IMR-90 (cell line): ENCODE data around the gene MAPK8IP3. TPM values are rescaled to one million over a fixed set of nuclear protein-coding genes. Genes with fewer than 3 reads are reported as not detected.

Experiments
- ATAC-seq: fragments of 200-7000 bp; cut with Tn5 transposase; 2 replicates; pipeline ENCODE4 v1.9.1; 2020; ENCODE audit warnings: low read depth, mild to moderate bottlenecking, moderate library complexity
- BruUV-seq: library from RNA; stranded (reverse); fragments of 400-500 nt; replicated peaks from 2 replicates; lab custom pipeline; 2021; lab: Mats Ljungman, UMichigan
- CTCF ChIA-PET: fragments of 300-600 bp; formaldehyde crosslinking; extraction: SDS; loops from one replicate; lab custom pipeline; 2021; ENCODE audit warnings: antibody characterized with exemption; lab: Yijun Ruan, JAX
- POLR2A ChIA-PET: fragments of 300-600 bp; sonication (Branson Sonifier 250); formaldehyde crosslinking; loops from one replicate; lab custom pipeline; 2022; ENCODE audit warnings: antibody characterized with exemption; ENCODE audit not compliant: unreplicated experiment; lab: Charles Lee
- DNase-seq: peaks from one replicate; pipeline ENCODE4 v3.0.0; 2013
- H2AFZ ChIP-seq: replicated peaks from 2 replicates; pipeline ENCODE3; 2013; ENCODE audit warnings: low read length, mild to moderate bottlenecking; ENCODE audit not compliant: poor library complexity
- H2AK5ac ChIP-seq: 2 replicates; pipeline ENCODE4 v1.6.1; 2013; ENCODE audit warnings: low read depth, low read length, inconsistent platforms
- H2AK9ac ChIP-seq: replicated peaks from 2 replicates; pipeline ENCODE3; 2013; ENCODE audit warnings: mild to moderate bottlenecking, low read depth, low read length, moderate library complexity; ENCODE audit not compliant: poor library complexity
- H2BK120ac ChIP-seq: 2 replicates; pipeline ENCODE4 v1.6.1; 2013; ENCODE audit warnings: low read depth, low read length, inconsistent platforms
- H2BK15ac ChIP-seq: 3 replicates; pipeline ENCODE4 v1.6.1; 2013; ENCODE audit warnings: low read depth, low read length, inconsistent platforms
- H2BK20ac ChIP-seq: 2 replicates; pipeline ENCODE4 v1.6.1; 2013; ENCODE audit warnings: low read depth, mild to moderate bottlenecking, inconsistent platforms, low read length, moderate library complexity
- H2BK5ac ChIP-seq: 2 replicates; pipeline ENCODE4 v1.6.1; 2013; ENCODE audit warnings: mild to moderate bottlenecking, low read depth, low read length, inconsistent platforms; ENCODE audit not compliant: poor library complexity, severe bottlenecking
- H3K14ac ChIP-seq: replicated peaks from 2 replicates; pipeline ENCODE4 v1.6.1; 2013; ENCODE audit warnings: low read depth, low read length, inconsistent platforms
- H3K18ac ChIP-seq: 2 replicates; pipeline ENCODE4 v1.6.1; 2013; ENCODE audit warnings: low read depth, low read length, control low read depth
- H3K23ac ChIP-seq: 2 replicates; pipeline ENCODE4 v1.6.1; 2013; ENCODE audit warnings: low read depth, low read length, inconsistent platforms
- H3K27ac ChIP-seq: 2 replicates; pipeline ENCODE4 v1.5.1; 2013; ENCODE audit warnings: mild to moderate bottlenecking, control low read depth, low read length; ENCODE audit not compliant: insufficient read depth
- H3K27me3 ChIP-seq: 2 replicates; pipeline ENCODE4 v1.6.1; 2013; ENCODE audit warnings: low read length; ENCODE audit not compliant: control insufficient read depth, insufficient read depth
- H3K36me3 ChIP-seq: 2 replicates; pipeline ENCODE4 v1.6.1; 2013; ENCODE audit warnings: low read length, mixed read lengths; ENCODE audit not compliant: control insufficient read depth, insufficient read depth
- H3K4ac ChIP-seq: 2 replicates; pipeline ENCODE4 v1.6.1; 2013; ENCODE audit warnings: low read depth, low read length, inconsistent platforms
- H3K4me1 ChIP-seq: 2 replicates; pipeline ENCODE4 v1.6.1; 2013; ENCODE audit warnings: low read length, mixed read lengths; ENCODE audit not compliant: control insufficient read depth, insufficient read depth
- H3K4me2 ChIP-seq: 2 replicates; pipeline ENCODE4 v1.6.1; 2013; ENCODE audit warnings: low read depth, mild to moderate bottlenecking, control low read depth, low read length, moderate library complexity
- H3K4me3 ChIP-seq: 2 replicates; pipeline ENCODE4 v1.5.1; 2013; ENCODE audit warnings: low read depth, mild to moderate bottlenecking, control low read depth, low read length, moderate library complexity; ENCODE audit not compliant: insufficient read depth
- H3K56ac ChIP-seq: 2 replicates; pipeline ENCODE4 v1.6.1; 2013; ENCODE audit warnings: low read length, inconsistent platforms; ENCODE audit not compliant: insufficient read depth; ENCODE audit errors: extremely low read depth
- H3K79me1 ChIP-seq, 2 experiments: 2 replicates each; pipeline ENCODE4 v1.6.1; 2013; ENCODE audit warnings: low read length in 2 of 2, inconsistent platforms in 1 of 2, low read depth in 1 of 2
- H3K9ac ChIP-seq: 2 replicates; pipeline ENCODE4 v1.6.1; 2013; ENCODE audit warnings: low read depth, low read length, control low read depth
- H3K9me1 ChIP-seq: 2 replicates; pipeline ENCODE4 v1.6.1; 2013; ENCODE audit warnings: low read length, inconsistent platforms; ENCODE audit not compliant: insufficient read depth
- H3K9me3 ChIP-seq: 2 replicates; pipeline ENCODE4 v1.6.1; 2013; ENCODE audit warnings: low read length; ENCODE audit not compliant: control insufficient read depth, insufficient read depth
- H4K20me1 ChIP-seq: 2 replicates; pipeline ENCODE4 v1.6.1; 2013; ENCODE audit warnings: low read length, inconsistent platforms; ENCODE audit not compliant: insufficient read depth
- H4K5ac ChIP-seq: 2 replicates; pipeline ENCODE4 v1.6.1; 2013; ENCODE audit warnings: mild to moderate bottlenecking, low read depth, low read length, control low read depth
- H4K8ac ChIP-seq, 2 experiments: 2 replicates each; pipeline ENCODE4 v1.6.1; 2013; ENCODE audit warnings: low read depth in 2 of 2, low read length in 2 of 2, control low read depth in 1 of 2, inconsistent platforms in 1 of 2
- H4K91ac ChIP-seq: 2 replicates; pipeline ENCODE4 v1.6.1; 2013; ENCODE audit warnings: low read depth, low read length, inconsistent platforms; ENCODE audit not compliant: insufficient read depth
- CEBPB ChIP-seq: IDR thresholded peaks from 2 replicates; pipeline ENCODE4 v1.6.1; 2012; ENCODE audit warnings: low read depth, low read length, improper control_type of control experiment
- MAZ ChIP-seq: IDR thresholded peaks from 2 replicates; pipeline ENCODE4 v1.6.1; 2012; ENCODE audit warnings: low read depth, mild to moderate bottlenecking, low read length, improper control_type of control experiment, moderate library complexity, borderline replicate concordance
- MXI1 ChIP-seq: IDR thresholded peaks from 2 replicates; pipeline ENCODE4 v1.6.1; 2012; ENCODE audit warnings: low read depth, mild to moderate bottlenecking, low read length, moderate library complexity, borderline replicate concordance
- POLR2A ChIP-seq: IDR thresholded peaks from 2 replicates; pipeline ENCODE4 v1.6.1; 2012; ENCODE audit warnings: mild to moderate bottlenecking, low read depth, low read length
- RFX5 ChIP-seq: IDR thresholded peaks from 2 replicates; pipeline ENCODE4 v1.8.0; 2012; ENCODE audit warnings: low read depth, mild to moderate bottlenecking, low read length, moderate library complexity
- WGBS, 2 experiments: methylation state at CpG; one replicate each; pipeline versions ENCODE4 v1.1.5 to v1.1.7; 2013; ENCODE audit warnings: missing lambda C conversion rate in 2 of 2; ENCODE audit not compliant: insufficient read length in 1 of 2; ENCODE audit errors: extremely low coverage in 2 of 2; 5-methylcytosine and 5-hydroxymethylcytosine counted together
- dilution Hi-C: fragments of 300-500 bp; cut with HindIII; formaldehyde crosslinking; loops from one replicate; pipeline ENCODE4 v1.14.3; 2018; ENCODE audit warnings: low sequenced_read_pairs; ENCODE audit not compliant: unreplicated experiment
- in situ Hi-C: fragments of 300-500 bp; cut with MboI; formaldehyde crosslinking; loops from 3 replicates; pipeline ENCODE4 v1.14.3; 2019; ENCODE audit warnings: low sequenced_read_pairs, inconsistent platforms, mixed read lengths
- intact Hi-C: fragments of 100-400 bp; cut with micrococcal nuclease; formaldehyde crosslinking; loops from 2 replicates; pipeline ENCODE4 v1.10.0; 2022
- polyA plus RNA-seq, 3 experiments: library from polyadenylated mRNA; depleted of rRNA; stranded (reverse); fragments of >200 nt; gene quantifications; 2 replicates each; pipeline ENCODE4 v1.2.3, GENCODE V29; 2012; ENCODE audit warnings: low replicate concordance in 1 of 3
- total RNA-seq: library from RNA; depleted of rRNA; stranded (reverse); fragments of >200 nt; gene quantifications from 2 replicates; pipeline ENCODE4 v1.2.3, GENCODE V29; 2012
- TF ChIP-seq, protein P1 (sequence below): fragments of 150-350 bp; IDR thresholded peaks from 2 replicates; pipeline ENCODE4 v1.6.1; 2016; ENCODE audit warnings: low read depth, mild to moderate bottlenecking, low read length, moderate library complexity, borderline replicate concordance
- TF ChIP-seq, protein P2 (sequence below): conservative IDR thresholded peaks from 2 replicates; pipeline ENCODE4 v1.5.1; 2012; ENCODE audit warnings: mild to moderate bottlenecking, low read depth, low read length, improper control_type of control experiment

The MAPK8IP3 gene
- total and polyA plus RNA-seq, 2 of the 4 experiments (the other 2 are of a cell fraction) = 17.0 to 69.1 TPM

DNA sequence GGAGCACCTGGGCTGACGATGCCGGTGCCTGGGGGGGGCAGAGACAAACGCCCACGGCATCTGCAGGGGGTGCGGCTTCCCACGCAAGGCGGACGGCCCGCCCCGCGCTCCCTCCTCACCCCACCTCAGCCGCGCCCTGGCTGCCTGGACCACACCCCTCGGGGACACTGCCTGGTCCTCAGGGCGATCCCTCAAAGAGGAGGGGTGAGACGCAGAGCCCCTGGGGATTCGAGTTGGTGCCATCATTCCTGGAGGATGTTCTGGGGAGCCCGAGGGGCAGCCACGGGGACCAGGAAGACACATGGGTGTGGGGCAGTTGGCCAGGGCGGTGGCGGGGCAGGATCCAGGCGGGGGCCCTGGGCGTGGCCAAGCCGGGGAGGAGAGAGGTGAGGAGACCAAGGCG lies 83.6 kb downstream of the MAPK8IP3 start:
- Histone ChIP-seq H3K79me1 (peaks cover 6 to 27% of the 10 kb centered on the region in 2 experiments; a peak in 3 of 4 replicates), H3K4me1 (no peaks in the 10 kb centered on the region), H2BK5ac (no peak overlapping the region), H3K9me3 (no peaks in the 10 kb centered on the region), H3K18ac (no peak overlapping the region), H2BK120ac (no peak overlapping the region), H2AFZ (no peak overlapping the region), H3K56ac (no peak overlapping the region), H2BK15ac (no peak overlapping the region), H3K27me3 (no peaks in the 10 kb centered on the region), H2AK5ac (no peak overlapping the region), H2AK9ac (no peak overlapping the region), H3K9me1 (no peaks in the 10 kb centered on the region), H3K36me3 (peaks cover 36% of the 10 kb centered on the region), H3K9ac (no peak overlapping the region), H4K5ac (no peak overlapping the region), H3K27ac (no peak overlapping the region), H4K8ac (no peak overlapping the region), H3K23ac (no peak overlapping the region), H3K4me3 (no peak overlapping the region), H3K4ac (no peak overlapping the region), H4K20me1 (peaks cover 29% of the 10 kb centered on the region), H3K14ac (no peak overlapping the region), H4K91ac (no peak overlapping the region), H2BK20ac (no peak overlapping the region), H3K4me2 (no peak overlapping the region)
- dilution Hi-C loops (no loop called here), intact Hi-C loops (no loop called here), in situ Hi-C loops (no loop called here)
- WGBS, 2 experiments = no CpG with 5 or more reads among the region's 25 CpGs
- no TSS peak for BruUV-seq
- ATAC-seq (no peak), DNase-seq (no peak)
- no peak for TF ChIP-seq MAZ
- TF ChIP-seq, protein P1, sequence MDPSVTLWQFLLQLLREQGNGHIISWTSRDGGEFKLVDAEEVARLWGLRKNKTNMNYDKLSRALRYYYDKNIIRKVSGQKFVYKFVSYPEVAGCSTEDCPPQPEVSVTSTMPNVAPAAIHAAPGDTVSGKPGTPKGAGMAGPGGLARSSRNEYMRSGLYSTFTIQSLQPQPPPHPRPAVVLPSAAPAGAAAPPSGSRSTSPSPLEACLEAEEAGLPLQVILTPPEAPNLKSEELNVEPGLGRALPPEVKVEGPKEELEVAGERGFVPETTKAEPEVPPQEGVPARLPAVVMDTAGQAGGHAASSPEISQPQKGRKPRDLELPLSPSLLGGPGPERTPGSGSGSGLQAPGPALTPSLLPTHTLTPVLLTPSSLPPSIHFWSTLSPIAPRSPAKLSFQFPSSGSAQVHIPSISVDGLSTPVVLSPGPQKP = no peak
- no peak for TF ChIP-seq POLR2A
- no peak for TF ChIP-seq CEBPB
- TF ChIP-seq RFX5 = no peak
- TF ChIP-seq MXI1 = no peak
- TF ChIP-seq, protein P2, sequence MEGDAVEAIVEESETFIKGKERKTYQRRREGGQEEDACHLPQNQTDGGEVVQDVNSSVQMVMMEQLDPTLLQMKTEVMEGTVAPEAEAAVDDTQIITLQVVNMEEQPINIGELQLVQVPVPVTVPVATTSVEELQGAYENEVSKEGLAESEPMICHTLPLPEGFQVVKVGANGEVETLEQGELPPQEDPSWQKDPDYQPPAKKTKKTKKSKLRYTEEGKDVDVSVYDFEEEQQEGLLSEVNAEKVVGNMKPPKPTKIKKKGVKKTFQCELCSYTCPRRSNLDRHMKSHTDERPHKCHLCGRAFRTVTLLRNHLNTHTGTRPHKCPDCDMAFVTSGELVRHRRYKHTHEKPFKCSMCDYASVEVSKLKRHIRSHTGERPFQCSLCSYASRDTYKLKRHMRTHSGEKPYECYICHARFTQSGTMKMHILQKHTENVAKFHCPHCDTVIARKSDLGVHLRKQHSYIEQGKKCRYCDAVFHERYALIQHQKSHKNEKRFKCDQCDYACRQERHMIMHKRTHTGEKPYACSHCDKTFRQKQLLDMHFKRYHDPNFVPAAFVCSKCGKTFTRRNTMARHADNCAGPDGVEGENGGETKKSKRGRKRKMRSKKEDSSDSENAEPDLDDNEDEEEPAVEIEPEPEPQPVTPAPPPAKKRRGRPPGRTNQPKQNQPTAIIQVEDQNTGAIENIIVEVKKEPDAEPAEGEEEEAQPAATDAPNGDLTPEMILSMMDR = no peak
- CTCF ChIA-PET = no interaction called here
- POLR2A ChIA-PET = no interaction called here
